MCF 10A (cell line): ENCODE data around the gene CHCHD5. TPM values are rescaled to one million over a fixed set of nuclear protein-coding genes. Genes with fewer than 3 reads are reported as not detected.
"Not testable (repeated sequence)": the region's sequence is repeated elsewhere in the genome, so short reads cannot be mapped to it uniquely, and the experiment has no call there.

ENCODE experiments used
- BruUV-seq: library from RNA; stranded (reverse); fragments of 400-500 nt; replicated peaks from 2 replicates; lab custom pipeline; 2021; lab: Mats Ljungman, UMichigan
- CTCF ChIA-PET: fragments of 300-600 bp; sonication (Branson Sonifier 250); formaldehyde crosslinking; extraction: SDS; loops from one replicate; lab custom pipeline; 2021; ENCODE audit warnings: antibody characterized with exemption, inconsistent platforms; lab: Yijun Ruan, JAX
- POLR2A ChIA-PET: fragments of 300-600, 350-650 bp; sonication (Branson Sonifier 250); formaldehyde crosslinking; extraction: SDS; loops from one replicate; lab custom pipeline; 2020; ENCODE audit warnings: antibody characterized with exemption, inconsistent platforms; lab: Yijun Ruan, JAX
- DNase-seq: peaks from one replicate; pipeline ENCODE4 v3.0.0-alpha.2; 2018; ENCODE audit not compliant: unreplicated experiment
- H3K27ac Mint-ChIP-seq: one replicate; pipeline ENCODE4 v1.8.0; 2022; ENCODE audit warnings: mild to moderate bottlenecking, low read depth, mixed read lengths; ENCODE audit not compliant: unreplicated experiment
- H3K27me3 Mint-ChIP-seq: one replicate; pipeline ENCODE4 v1.8.0; 2022; ENCODE audit warnings: mixed read lengths; ENCODE audit not compliant: insufficient read depth, unreplicated experiment
- H3K36me3 Mint-ChIP-seq: one replicate; pipeline ENCODE4 v1.8.0; 2022; ENCODE audit warnings: mild to moderate bottlenecking, moderate library complexity, mixed read lengths; ENCODE audit not compliant: insufficient read depth, unreplicated experiment
- H3K4me1 Mint-ChIP-seq: one replicate; pipeline ENCODE4 v1.8.0; 2022; ENCODE audit warnings: mixed read lengths; ENCODE audit not compliant: insufficient read depth, unreplicated experiment
- H3K4me3 Mint-ChIP-seq: one replicate; pipeline ENCODE4 v1.8.0; 2022; ENCODE audit warnings: mild to moderate bottlenecking, moderate library complexity, mixed read lengths; ENCODE audit not compliant: unreplicated experiment
- H3K9me3 Mint-ChIP-seq: one replicate; pipeline ENCODE4 v1.8.0; 2022; ENCODE audit warnings: mixed read lengths; ENCODE audit not compliant: unreplicated experiment
- intact Hi-C: fragments of 100-400 bp; cut with micrococcal nuclease; formaldehyde crosslinking; loops from 2 replicates; pipeline ENCODE4 v1.14.1; 2022
- total RNA-seq: library from RNA; stranded (reverse); gene quantifications from 2 replicates; pipeline ENCODE4 v1.2.3, GENCODE V29; 2022
- TF ChIP-seq, protein P1 (sequence below): fragments of 200-600 bp; IDR thresholded peaks from one replicate; pipeline ENCODE4 v1.8.0; 2022; ENCODE audit warnings: antibody characterized with exemption, mild to moderate bottlenecking; ENCODE audit not compliant: unreplicated experiment

CHCHD5 gene
- total RNA-seq, 1 experiment from 2014 or later = 56.1 TPM

DNA sequence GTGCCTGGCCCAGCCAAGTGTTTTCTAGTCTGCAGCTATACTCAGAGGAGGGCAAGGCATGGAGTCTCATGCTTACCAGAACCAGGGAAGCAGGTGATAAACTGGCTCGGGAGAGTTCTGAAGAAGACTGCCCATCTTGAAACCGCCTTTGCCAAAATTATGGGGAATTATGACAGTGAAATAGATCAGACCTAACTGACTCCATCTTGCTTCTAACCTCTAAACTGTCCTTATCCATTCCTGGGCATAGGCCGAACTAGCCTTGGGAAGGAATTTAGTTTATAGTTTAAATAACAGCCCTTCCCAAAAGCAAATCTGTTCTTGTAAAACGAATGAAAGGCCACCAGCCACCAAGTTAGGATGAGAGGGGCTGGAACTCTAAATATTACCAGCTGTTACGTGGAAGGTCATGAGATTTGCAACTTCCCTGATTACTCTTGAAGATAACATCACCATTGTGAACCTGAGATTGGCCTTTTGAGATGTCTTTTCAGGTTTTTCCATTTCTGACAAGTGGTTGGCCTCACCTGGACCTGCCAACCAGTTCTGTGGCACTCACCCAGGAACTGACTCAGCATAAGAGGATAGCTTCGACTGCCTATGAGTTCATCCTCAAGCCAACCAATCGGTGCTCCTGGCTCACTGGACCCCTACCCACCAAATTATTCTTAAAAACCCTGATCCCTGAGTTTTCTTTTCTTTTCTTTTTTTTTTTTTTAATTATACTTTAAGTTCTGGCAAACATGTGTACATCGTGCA lies 23.4 kb downstream of the CHCHD5 start:
- ChIA-PET POLR2A (interaction anchor here (0.6 to 1.4 kb wide), 3 partner anchors 15 to 119 kb away, joined by 3 to 6 read pairs (median 4); no protein-coding TSS in a partner anchor), CTCF (interaction anchor here (0.6 to 11.9 kb wide), 2 partner anchors 8 to 120 kb away, joined by 3 to 210 read pairs; no protein-coding TSS in a partner anchor)
- Mint-ChIP-seq H3K9me3 (no peaks in the 10 kb centered on the region), H3K27me3 (no peaks in the 10 kb centered on the region), H3K4me1 (no peaks in the 10 kb centered on the region), H3K4me3 (no peak overlapping the region), H3K36me3 (peaks cover 5% of the 10 kb centered on the region), H3K27ac (no peak overlapping the region)
- peak; percentile 48 for DNase-seq
- no TSS peak for BruUV-seq
- intact Hi-C loops = loop anchor here (10.0 kb wide), 1 partner anchor 277 kb away; no protein-coding TSS in a partner anchor
- TF ChIP-seq, protein P1, sequence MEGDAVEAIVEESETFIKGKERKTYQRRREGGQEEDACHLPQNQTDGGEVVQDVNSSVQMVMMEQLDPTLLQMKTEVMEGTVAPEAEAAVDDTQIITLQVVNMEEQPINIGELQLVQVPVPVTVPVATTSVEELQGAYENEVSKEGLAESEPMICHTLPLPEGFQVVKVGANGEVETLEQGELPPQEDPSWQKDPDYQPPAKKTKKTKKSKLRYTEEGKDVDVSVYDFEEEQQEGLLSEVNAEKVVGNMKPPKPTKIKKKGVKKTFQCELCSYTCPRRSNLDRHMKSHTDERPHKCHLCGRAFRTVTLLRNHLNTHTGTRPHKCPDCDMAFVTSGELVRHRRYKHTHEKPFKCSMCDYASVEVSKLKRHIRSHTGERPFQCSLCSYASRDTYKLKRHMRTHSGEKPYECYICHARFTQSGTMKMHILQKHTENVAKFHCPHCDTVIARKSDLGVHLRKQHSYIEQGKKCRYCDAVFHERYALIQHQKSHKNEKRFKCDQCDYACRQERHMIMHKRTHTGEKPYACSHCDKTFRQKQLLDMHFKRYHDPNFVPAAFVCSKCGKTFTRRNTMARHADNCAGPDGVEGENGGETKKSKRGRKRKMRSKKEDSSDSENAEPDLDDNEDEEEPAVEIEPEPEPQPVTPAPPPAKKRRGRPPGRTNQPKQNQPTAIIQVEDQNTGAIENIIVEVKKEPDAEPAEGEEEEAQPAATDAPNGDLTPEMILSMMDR = no peak

DNA sequence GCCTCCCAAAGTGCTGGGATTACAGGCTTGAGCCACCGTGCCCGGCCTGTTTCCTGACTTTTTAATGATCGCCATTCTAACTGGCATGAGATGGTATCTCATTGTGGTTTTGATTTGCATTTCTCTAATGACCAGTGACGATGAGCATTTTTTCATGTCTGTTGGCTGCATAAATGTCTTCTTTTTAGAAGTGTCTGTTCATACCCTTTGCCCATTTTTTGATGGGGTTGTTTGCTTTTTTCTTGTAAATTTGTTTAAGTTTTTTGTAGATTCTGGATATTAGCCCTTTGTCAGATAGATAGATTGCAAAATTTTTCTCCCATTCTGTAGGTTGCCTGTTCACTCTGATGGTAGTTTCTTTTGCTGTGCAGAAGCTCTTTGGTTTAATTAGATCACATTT lies 24.9 kb downstream of the CHCHD5 start:
- not testable (repeated sequence) for H3K9me3 Mint-ChIP-seq, BruUV-seq, H3K27ac Mint-ChIP-seq, H3K4me3 Mint-ChIP-seq, H3K36me3 Mint-ChIP-seq, H3K4me1 Mint-ChIP-seq, H3K27me3 Mint-ChIP-seq, DNase-seq
- ChIA-PET POLR2A (interaction anchor here (0.9 to 1.1 kb wide), 2 partner anchors 12 to 13 kb away, joined by 3 read pairs; no protein-coding TSS in a partner anchor), CTCF (interaction anchor here (2.2 kb wide), 1 partner anchor 9 kb away, joined by 9 read pairs; no protein-coding TSS in a partner anchor)
- intact Hi-C loops = loop anchor here (10.0 kb wide), 1 partner anchor 275 kb away; no protein-coding TSS in a partner anchor

DNA sequence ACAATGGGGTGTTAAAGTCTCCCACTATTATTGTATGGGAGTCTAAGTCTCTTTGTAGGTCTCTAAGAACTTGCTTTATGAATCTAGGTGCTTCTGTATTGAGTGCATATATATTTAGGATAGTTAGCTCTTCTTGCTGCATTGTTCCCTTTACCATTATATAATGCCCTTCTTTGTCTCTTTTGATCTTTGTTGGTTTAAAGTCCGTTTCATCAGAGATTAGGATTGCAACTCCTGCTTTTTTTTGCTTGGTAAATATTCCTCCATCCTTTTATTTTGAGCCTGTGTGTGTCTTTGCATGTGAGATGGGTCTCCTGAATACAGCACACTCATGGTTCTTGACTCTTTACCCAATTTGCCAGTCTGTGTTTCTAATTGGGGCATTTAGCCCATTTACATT lies 27.9 kb downstream of the CHCHD5 start:
- H3K27me3 Mint-ChIP-seq, H3K4me1 Mint-ChIP-seq, DNase-seq, intact Hi-C loops, H3K4me3 Mint-ChIP-seq, POLR2A ChIA-PET, H3K27ac Mint-ChIP-seq, BruUV-seq, H3K9me3 Mint-ChIP-seq, H3K36me3 Mint-ChIP-seq: not testable (repeated sequence)
- CTCF ChIA-PET = interaction anchor here (1.5 to 1.6 kb wide), 2 partner anchors 12 to 137 kb away, joined by 5 to 6 read pairs; no protein-coding TSS in a partner anchor

DNA sequence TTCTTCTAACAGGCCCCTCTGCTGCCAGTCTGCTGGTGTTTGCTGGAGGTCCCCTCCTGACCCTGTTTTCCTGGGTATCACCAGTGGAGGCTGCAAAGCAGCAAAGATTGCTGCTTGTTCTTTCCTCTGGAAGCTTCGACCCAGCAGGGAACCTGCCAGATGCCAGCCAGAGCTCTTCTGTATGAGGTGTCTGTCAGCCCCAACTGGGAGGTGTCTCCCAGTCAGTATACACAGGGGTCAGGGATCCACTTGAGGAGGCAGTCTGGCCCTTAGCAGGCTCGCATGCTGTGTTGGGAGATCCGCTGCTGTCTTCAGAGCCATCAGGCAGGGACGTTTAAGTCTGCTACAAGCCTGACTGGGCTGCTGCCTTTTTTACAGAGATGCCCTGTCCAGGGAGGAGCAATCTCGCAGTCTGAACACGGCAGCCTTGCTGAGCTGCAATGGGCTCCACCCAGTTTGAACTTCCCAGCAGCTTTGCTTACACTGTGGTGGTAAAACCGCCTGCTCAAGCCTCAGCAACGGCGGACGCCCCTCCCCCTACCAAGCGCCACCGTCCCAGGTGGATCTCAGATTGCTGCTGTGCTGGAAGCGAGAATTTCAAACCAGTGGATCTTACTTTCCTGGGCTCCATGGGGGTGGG lies 29.9 kb downstream of the CHCHD5 start:
- intact Hi-C loops = no loop called here
- TF ChIP-seq, protein P1 = no peak
- DNase-seq = no peak
- Mint-ChIP-seq H3K9me3 (no peaks in the 10 kb centered on the region), H3K4me3 (no peak overlapping the region), H3K27ac (no peak overlapping the region), H3K4me1 (no peaks in the 10 kb centered on the region), H3K36me3 (peaks cover 5% of the 10 kb centered on the region), H3K27me3 (no peaks in the 10 kb centered on the region)
- CTCF ChIA-PET = interaction anchor here (0.9 to 1.5 kb wide), 2 partner anchors 9 to 13 kb away, joined by 3 to 4 read pairs; no protein-coding TSS in a partner anchor
- no TSS peak for BruUV-seq
- POLR2A ChIA-PET = no interaction called here
